GM21423 (cell line): ENCODE measurements around the gene PGF.

ENCODE experiments used
- ATAC-seq: cut with Tn5 transposase; IDR thresholded peaks from one replicate; pipeline ENCODE4 v1.9.1; 2021; ENCODE audit warnings: mild to moderate bottlenecking, moderate library complexity; ENCODE audit not compliant: unreplicated experiment

Gene PGF

DNA sequence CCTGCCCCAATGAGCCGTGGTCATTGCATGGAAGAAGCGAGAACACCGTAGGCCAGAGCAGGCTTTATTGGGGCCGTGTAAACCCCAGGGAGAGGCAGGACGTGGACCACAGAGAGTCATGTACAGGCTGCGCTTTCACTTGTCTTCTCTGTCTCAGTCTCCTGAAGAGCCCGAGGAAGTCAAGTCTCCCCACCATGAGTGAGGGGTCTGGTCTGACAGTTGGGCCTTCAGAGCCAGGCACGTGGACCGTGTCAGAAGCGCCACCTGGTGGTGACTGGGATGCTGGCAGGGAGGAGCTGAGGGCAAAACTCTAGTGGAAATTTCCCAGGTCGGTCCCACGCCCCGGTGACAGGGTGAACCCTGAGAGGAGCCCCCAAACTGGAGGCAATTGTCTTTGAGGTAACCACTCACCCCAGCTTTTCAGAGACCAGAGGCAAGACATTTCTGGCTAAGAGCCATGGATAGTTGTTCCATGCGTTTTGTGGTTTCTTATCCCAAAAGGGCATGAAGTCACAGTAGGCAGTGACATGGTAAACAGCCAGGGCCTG, 49.7 kb downstream of the PGF start:
- ATAC-seq, result no peak

DNA sequence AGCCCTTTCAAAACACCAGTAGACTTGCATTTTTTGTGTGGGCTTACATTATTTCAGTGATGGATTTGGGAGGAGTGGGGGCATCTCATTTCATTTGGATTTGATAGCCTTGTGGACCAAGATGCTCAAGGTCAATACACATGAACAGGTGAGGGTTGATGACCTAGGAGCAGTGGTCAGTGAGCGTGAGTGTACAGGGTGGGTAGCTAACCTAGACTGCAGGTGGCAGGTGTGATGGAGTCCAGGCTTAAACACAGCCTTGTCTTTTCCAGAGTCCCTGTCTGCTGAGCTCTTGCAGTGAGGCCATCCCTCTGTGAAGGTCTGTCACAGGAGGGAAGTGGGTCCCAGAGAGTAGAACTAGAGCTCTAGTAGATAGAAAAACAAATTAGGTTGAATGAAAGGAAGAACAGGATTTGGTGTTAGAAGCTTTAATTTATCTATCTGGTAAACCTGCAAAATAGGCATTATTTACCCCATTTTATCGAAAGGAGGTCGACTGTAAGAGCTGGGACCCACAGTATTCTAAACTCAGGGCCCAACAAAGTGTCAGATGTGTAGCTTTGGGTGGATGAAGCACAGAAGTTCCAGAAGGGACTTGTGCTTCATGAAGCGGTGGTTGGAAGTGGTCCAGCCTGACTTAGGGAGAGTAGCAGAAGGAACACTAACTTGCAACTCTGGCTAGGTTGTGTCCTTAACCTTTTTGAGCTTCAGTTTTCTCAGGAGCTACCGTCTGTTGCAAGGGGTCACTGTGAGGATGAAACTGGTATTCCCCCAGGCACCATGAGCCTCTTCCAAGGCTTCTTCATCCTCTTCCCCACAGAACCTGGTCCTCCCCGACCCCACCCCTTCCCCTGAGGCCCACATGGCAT, 50.5 kb downstream of the PGF start:
- no peak for ATAC-seq

GRCh38 chr14:74902941-74903705, 52.3 kb downstream of the PGF start:
- no peak for ATAC-seq

GRCh38 chr14:74898694-74899093, 56.7 kb downstream of the PGF start:
- no peak for ATAC-seq

DNA sequence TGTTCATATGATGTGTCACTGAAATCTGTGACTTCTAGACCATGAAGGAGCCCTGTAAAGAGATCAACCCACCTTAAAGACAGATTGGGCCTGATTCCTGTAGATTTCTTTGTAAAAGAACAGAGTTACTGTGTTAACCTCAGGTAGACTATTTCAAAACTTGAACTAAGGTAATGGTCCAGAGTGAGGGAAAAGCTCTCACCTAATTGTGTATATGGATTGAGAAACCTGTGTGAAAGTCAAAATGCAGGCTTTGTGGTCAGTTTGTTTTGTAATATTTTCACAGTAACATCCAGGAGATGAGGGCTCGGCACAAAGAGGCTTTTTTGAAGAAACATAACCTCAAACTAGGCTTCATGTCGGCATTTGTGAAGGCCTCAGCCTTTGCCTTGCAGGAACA, 57.3 kb downstream of the PGF start:
- no peak for ATAC-seq

GRCh38 chr14:74897642-74898041, 57.8 kb downstream of the PGF start:
- no peak for ATAC-seq

DNA sequence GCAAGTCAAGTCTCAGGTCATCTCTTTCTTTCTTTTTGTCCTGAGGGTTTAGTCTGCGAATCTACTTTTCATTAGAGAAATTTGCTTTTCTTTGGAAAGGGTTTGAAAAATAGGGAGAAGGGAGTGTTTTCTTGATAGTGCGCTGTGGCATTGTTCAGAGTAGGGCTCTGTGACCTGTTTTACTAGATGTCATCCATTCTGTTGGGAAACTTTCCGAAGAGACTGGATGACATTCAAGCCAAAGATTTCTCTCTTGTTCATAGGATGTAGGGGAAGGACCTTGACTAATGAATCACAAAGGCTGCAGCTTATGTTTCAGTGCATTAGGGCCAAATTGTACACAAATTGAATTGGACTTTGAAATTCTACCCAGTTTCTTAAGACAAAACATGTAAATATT, 59.0 kb downstream of the PGF start:
- ATAC-seq, result no peak

DNA sequence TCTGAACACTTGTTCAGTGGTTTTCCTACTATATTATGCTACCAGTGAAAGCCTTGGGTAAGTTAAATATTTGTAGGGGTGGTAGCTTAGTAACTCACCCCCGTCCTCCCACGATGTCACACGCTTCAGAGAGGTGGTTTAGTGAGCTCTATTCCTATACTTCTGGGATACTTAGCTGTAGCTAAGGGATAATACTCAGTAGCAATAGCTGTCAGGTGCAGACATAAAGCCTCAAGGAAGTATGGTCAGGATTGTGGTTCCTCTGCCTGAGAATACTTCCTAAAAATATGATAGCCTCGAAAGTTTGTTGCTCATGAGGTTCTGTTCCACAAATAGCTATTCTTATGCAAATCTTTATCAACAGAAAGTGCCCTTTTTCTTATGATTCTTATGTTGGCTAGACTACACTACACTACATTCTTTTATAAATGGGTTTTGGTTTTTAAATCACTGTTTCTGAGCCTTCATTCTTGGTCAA, 61.7 kb downstream of the PGF start:
- no peak for ATAC-seq

DNA sequence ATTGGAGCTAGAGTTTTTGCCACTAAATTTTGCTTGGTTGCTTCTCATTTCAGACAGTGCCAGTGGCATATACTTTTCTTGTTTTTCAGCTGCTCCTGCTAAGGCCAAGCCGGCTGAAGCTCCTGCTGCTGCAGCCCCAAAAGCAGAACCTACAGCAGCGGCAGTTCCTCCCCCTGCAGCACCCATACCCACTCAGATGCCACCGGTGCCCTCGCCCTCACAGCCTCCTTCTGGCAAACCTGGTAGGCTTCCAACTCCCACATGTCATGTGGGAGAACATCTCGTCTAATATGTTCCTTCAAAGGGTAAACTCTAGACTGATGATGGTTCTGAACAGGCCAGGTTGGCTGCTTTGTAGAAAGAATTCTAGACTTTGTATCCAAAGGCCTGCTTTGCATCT, 62.7 kb downstream of the PGF start:
- ATAC-seq, result no peak

DNA sequence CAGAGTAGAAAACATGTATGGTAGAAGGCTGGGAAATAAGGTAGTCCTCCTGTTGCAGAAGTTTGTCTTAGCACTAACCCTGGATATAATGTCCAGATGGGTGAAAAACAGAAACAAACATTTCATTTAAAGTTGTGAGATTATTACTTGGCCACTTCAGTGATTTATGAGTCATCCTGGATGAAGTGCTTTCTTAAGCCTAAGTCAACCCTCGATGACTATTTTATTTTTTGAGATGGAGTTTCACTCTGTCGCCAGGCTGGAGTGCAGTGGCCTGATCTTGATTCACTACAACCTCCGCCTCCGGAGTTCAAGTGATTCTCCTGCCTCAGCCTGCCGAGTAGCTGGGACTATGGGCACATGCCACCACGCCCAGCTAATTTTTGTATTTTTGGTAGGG, 63.5 kb downstream of the PGF start:
- ATAC-seq, result no peak
